NCI-H1930 (cell line): ENCODE data around the gene UIMC1.
"Not testable (repeated sequence)": the region's sequence is repeated elsewhere in the genome, so short reads cannot be mapped to it uniquely, and the experiment has no call there.

Source experiments
- DNase-seq, 2 experiments: peaks; one replicate each; lab custom pipeline; 2025; lab: John Stamatoyannopoulos, UW

The UIMC1 gene

GRCh38 chr5:176883700-176884570 lies 122.6 kb downstream of the UIMC1 start:
- no peak for DNase-seq

GRCh38 chr5:176882567-176882903 lies 124.0 kb downstream of the UIMC1 start:
- no peak for DNase-seq

GRCh38 chr5:176881816-176882566 lies 124.6 kb downstream of the UIMC1 start:
- no peak for DNase-seq

- DNase-seq, result no peak
Observed at GRCh38 chr5:176881021-176881749, 125.4 kb downstream of the UIMC1 start.

GRCh38 chr5:176880366-176881020 lies 126.1 kb downstream of the UIMC1 start:
- no peak for DNase-seq

- DNase-seq, result no peak
Observed at GRCh38 chr5:176879663-176880361, 126.8 kb downstream of the UIMC1 start.

GRCh38 chr5:176878906-176879662 lies 127.5 kb downstream of the UIMC1 start:
- DNase-seq, result no peak

GRCh38 chr5:176878463-176878862 lies 128.1 kb downstream of the UIMC1 start:
- no peak for DNase-seq

GRCh38 chr5:176877793-176878331 lies 128.7 kb downstream of the UIMC1 start:
- DNase-seq, result no peak

- DNase-seq, result no peak
Observed at GRCh38 chr5:176876506-176877431, 129.8 kb downstream of the UIMC1 start.

- DNase-seq, result no peak
Observed at GRCh38 chr5:176875783-176876505, 130.6 kb downstream of the UIMC1 start.

- no peak for DNase-seq
Observed at GRCh38 chr5:176875014-176875550, 131.5 kb downstream of the UIMC1 start.

- DNase-seq, result no peak
Observed at GRCh38 chr5:176874198-176874780, 132.3 kb downstream of the UIMC1 start.

- DNase-seq, result no peak
Observed at GRCh38 chr5:176873541-176874172, 132.9 kb downstream of the UIMC1 start.

GRCh38 chr5:176873011-176873410 lies 133.6 kb downstream of the UIMC1 start:
- not testable (repeated sequence) for DNase-seq

- not testable (repeated sequence) for DNase-seq
Observed at GRCh38 chr5:176872586-176872985, 134.0 kb downstream of the UIMC1 start.

GRCh38 chr5:176870644-176871043 lies 135.9 kb downstream of the UIMC1 start:
- not testable (repeated sequence) for DNase-seq
